Loucy (cell line): ENCODE measurements around the gene GATA3.

Experiments
- H2AFZ ChIP-seq: fragments of 200-600 bp; sonication (generic); 2 replicates; pipeline ENCODE4 v1.6.0; 2016; ENCODE audit warnings: antibody characterized with exemption, mild to moderate bottlenecking, low read length, moderate library complexity
- H3F3A ChIP-seq: fragments of 200-600 bp; 2 replicates; pipeline ENCODE4 v1.6.0; 2016; ENCODE audit warnings: antibody characterized with exemption, low read depth, mild to moderate bottlenecking
- H3K27me3 ChIP-seq: fragments of 200-600 bp; sonication (generic); 2 replicates; pipeline ENCODE4 v1.6.1; 2014; ENCODE audit warnings: low read length, mild to moderate bottlenecking; ENCODE audit not compliant: insufficient read depth, poor library complexity, severe bottlenecking
- H3K36me3 ChIP-seq: fragments of 200-600 bp; sonication (generic); 2 replicates; pipeline ENCODE4 v1.6.1; 2016; ENCODE audit warnings: low read length; ENCODE audit not compliant: insufficient read depth
- H3K4me1 ChIP-seq: fragments of 200-600 bp; sonication (generic); 2 replicates; pipeline ENCODE4 v1.5.1; 2014; ENCODE audit warnings: low read length, mild to moderate bottlenecking; ENCODE audit not compliant: insufficient read depth, poor library complexity, severe bottlenecking
- H3K4me2 ChIP-seq: fragments of 200-600 bp; sonication (generic); 2 replicates; pipeline ENCODE4 v1.6.0; 2014; ENCODE audit warnings: antibody characterized with exemption, low read length, low read depth, mild to moderate bottlenecking; ENCODE audit not compliant: poor library complexity, severe bottlenecking
- H3K4me3 ChIP-seq: fragments of 200-600 bp; sonication (generic); 2 replicates; pipeline ENCODE4 v1.5.1; 2014; ENCODE audit warnings: low read length, mild to moderate bottlenecking, mixed read lengths; ENCODE audit not compliant: poor library complexity, severe bottlenecking
- H3K79me2 ChIP-seq: fragments of 200-600 bp; sonication (generic); 2 replicates; pipeline ENCODE4 v1.6.1; 2014; ENCODE audit warnings: low read length; ENCODE audit not compliant: insufficient read depth
- H3K9ac ChIP-seq: fragments of 200-600 bp; sonication (generic); 2 replicates; pipeline ENCODE4 v1.6.0; 2014; ENCODE audit warnings: mild to moderate bottlenecking, low read depth, low read length, moderate library complexity; ENCODE audit not compliant: poor library complexity, severe bottlenecking
- H3K9me2 ChIP-seq: fragments of 200-600 bp; sonication (generic); replicated peaks from 2 replicates; pipeline ENCODE4 v1.6.1; 2016; ENCODE audit warnings: low read depth, low read length, mixed read lengths
- H3K9me3 ChIP-seq: fragments of 200-600 bp; sonication (generic); 2 replicates; pipeline ENCODE4 v1.6.1; 2014; ENCODE audit warnings: mild to moderate bottlenecking, antibody characterized with exemption, low read length, low read depth; ENCODE audit not compliant: insufficient read depth
- H4K20me1 ChIP-seq: fragments of 200-600 bp; sonication (generic); 2 replicates; pipeline ENCODE4 v1.6.0; 2014; ENCODE audit warnings: antibody characterized with exemption, low read length, mild to moderate bottlenecking; ENCODE audit not compliant: insufficient read depth, poor library complexity, severe bottlenecking
- CTCF ChIP-seq: fragments of 200-600 bp; sonication (generic); conservative IDR thresholded peaks from 2 replicates; pipeline ENCODE4 v1.5.1; 2014; ENCODE audit warnings: mild to moderate bottlenecking, antibody characterized with exemption, low read length
- EZH2phosphoT487 ChIP-seq: fragments of 200-600 bp; IDR thresholded peaks from 2 replicates; pipeline ENCODE4 v1.6.1; 2018; ENCODE audit warnings: antibody characterized with exemption, mild to moderate bottlenecking, moderate library complexity, borderline replicate concordance

GATA3 gene

GRCh38 chr10:8037941-8038894 is 16.3 kb upstream of the GATA3 start:
- Histone ChIP-seq H3F3A (no peaks in the 10 kb centered on the region), H3K4me3 (no peak overlapping the region)

GRCh38 chr10:8039321-8039881 is 15.1 kb upstream of the GATA3 start:
- Histone ChIP-seq H3K36me3 (no peaks in the 10 kb centered on the region), H3K4me1 (no peaks in the 10 kb centered on the region), H2AFZ (no peak overlapping the region), H3K9me3 (no peaks in the 10 kb centered on the region), H3F3A (no peaks in the 10 kb centered on the region), H3K9me2 (no peaks in the 10 kb centered on the region), H3K4me3 (no peak overlapping the region), H3K79me2 (no peaks in the 10 kb centered on the region), H4K20me1 (no peaks in the 10 kb centered on the region), H3K9ac (no peak overlapping the region), H3K27me3 (peaks cover 2% of the 10 kb centered on the region), H3K4me2 (no peak overlapping the region)
- TF ChIP-seq CTCF (no peak), EZH2phosphoT487 (no peak)

More at GRCh38 chr10:8037941-8038894, 16.3 kb upstream of the GATA3 start:
- Histone ChIP-seq H4K20me1 (no peaks in the 10 kb centered on the region), H2AFZ (no peak overlapping the region; the same call in 1 of the 2 replicates), H3K4me2 (no peak overlapping the region), H3K9me3 (no peaks in the 10 kb centered on the region), H3K9ac (no peak overlapping the region), H3K36me3 (no peaks in the 10 kb centered on the region), H3K9me2 (no peaks in the 10 kb centered on the region), H3K79me2 (no peaks in the 10 kb centered on the region), H3K27me3 (no peaks in the 10 kb centered on the region), H3K4me1 (no peaks in the 10 kb centered on the region)
- TF ChIP-seq CTCF (no peak), EZH2phosphoT487 (no peak)

- Histone ChIP-seq H3K4me2 (no peak overlapping the region), H3K27me3 (peaks cover 5% of the 10 kb centered on the region)
These were observed 13.8 kb upstream of the GATA3 start for GRCh38 chr10:8040651-8041050.

More at GRCh38 chr10:8040651-8041050, 13.8 kb upstream of the GATA3 start:
- H3K9me3 ChIP-seq: no peaks in the 10 kb centered on the region
- TF ChIP-seq CTCF (no peak), EZH2phosphoT487 (no peak)
- H3K9ac ChIP-seq: no peak overlapping the region
- no peaks in the 10 kb centered on the region for H3K36me3 ChIP-seq
- no peak overlapping the region for H3K4me3 ChIP-seq
- H3K4me1 ChIP-seq: no peaks in the 10 kb centered on the region
- H4K20me1 ChIP-seq: no peaks in the 10 kb centered on the region
- H3K79me2 ChIP-seq: no peaks in the 10 kb centered on the region
- no peak overlapping the region for H2AFZ ChIP-seq
- H3F3A ChIP-seq: no peaks in the 10 kb centered on the region
- H3K9me2 ChIP-seq: no peaks in the 10 kb centered on the region
